HEK293 (cell line): ENCODE measurements around the gene ZNF764.

Experiments used
- SCRT2 ChIP-seq: fragments of 450-650 bp; formaldehyde crosslinking; IDR thresholded peaks from 2 replicates; pipeline ENCODE4 v1.5.1; 2016; ENCODE audit warnings: missing biosample characterization, missing genetic modification characterization
- SP2 ChIP-seq: fragments of 450-650 bp; formaldehyde crosslinking; IDR thresholded peaks from 2 replicates; pipeline ENCODE4 v1.5.1; 2016; ENCODE audit warnings: missing biosample characterization, missing genetic modification characterization
- ZBTB17 ChIP-seq: fragments of 450-650 bp; formaldehyde crosslinking; IDR thresholded peaks from 2 replicates; pipeline ENCODE4 v1.5.1; 2016; ENCODE audit warnings: missing biosample characterization, missing genetic modification characterization
- ZBTB7A ChIP-seq: fragments of 450-650 bp; formaldehyde crosslinking; IDR thresholded peaks from 2 replicates; pipeline ENCODE4 v1.5.1; 2016; ENCODE audit warnings: low read depth, missing biosample characterization, missing genetic modification characterization
- ZFHX2 ChIP-seq: fragments of 450-650 bp; formaldehyde crosslinking; conservative IDR thresholded peaks from 2 replicates; pipeline ENCODE4 v1.5.1; 2016; ENCODE audit warnings: missing biosample characterization, missing genetic modification characterization
- ZFP69B ChIP-seq: fragments of 450-650 bp; formaldehyde crosslinking; IDR thresholded peaks from 2 replicates; pipeline ENCODE4 v1.5.1; 2016; ENCODE audit warnings: missing biosample characterization, missing genetic modification characterization
- ZNF112 ChIP-seq: fragments of 450-650 bp; formaldehyde crosslinking; IDR thresholded peaks from 2 replicates; pipeline ENCODE4 v1.5.0; 2017; ENCODE audit warnings: missing biosample characterization, missing genetic modification characterization
- ZNF239 ChIP-seq: fragments of 450-650 bp; formaldehyde crosslinking; IDR thresholded peaks from 2 replicates; pipeline ENCODE4 v1.5.1; 2016; ENCODE audit warnings: missing biosample characterization, missing genetic modification characterization
- ZNF335 ChIP-seq: fragments of 450-650 bp; formaldehyde crosslinking; conservative IDR thresholded peaks from 2 replicates; pipeline ENCODE4 v1.5.1; 2016; ENCODE audit warnings: missing biosample characterization, missing genetic modification characterization
- ZNF350 ChIP-seq: fragments of 450-650 bp; formaldehyde crosslinking; IDR thresholded peaks from 2 replicates; pipeline ENCODE4 v1.5.0; 2017; ENCODE audit warnings: missing biosample characterization, mild to moderate bottlenecking, missing genetic modification characterization
- ZNF391 ChIP-seq: fragments of 450-650 bp; formaldehyde crosslinking; IDR thresholded peaks from 2 replicates; pipeline ENCODE4 v1.5.1; 2016; ENCODE audit warnings: low read depth, missing biosample characterization, missing genetic modification characterization, borderline replicate concordance
- ZNF404 ChIP-seq: fragments of 450-650 bp; formaldehyde crosslinking; IDR thresholded peaks from 2 replicates; pipeline ENCODE4 v1.5.1; 2017; ENCODE audit warnings: missing biosample characterization, missing genetic modification characterization
- ZNF558 ChIP-seq: fragments of 450-650 bp; formaldehyde crosslinking; IDR thresholded peaks from 2 replicates; pipeline ENCODE4 v1.5.1; 2016; ENCODE audit warnings: missing biosample characterization, missing genetic modification characterization
- ZNF664 ChIP-seq: fragments of 450-650 bp; formaldehyde crosslinking; IDR thresholded peaks from 2 replicates; pipeline ENCODE4 v1.5.1; 2016; ENCODE audit warnings: missing biosample characterization, missing genetic modification characterization
- ZNF701 ChIP-seq: fragments of 450-650 bp; formaldehyde crosslinking; IDR thresholded peaks from 2 replicates; pipeline ENCODE4 v1.5.1; 2016; ENCODE audit warnings: missing biosample characterization, missing genetic modification characterization
- ZNF768 ChIP-seq: fragments of 450-650 bp; formaldehyde crosslinking; IDR thresholded peaks from 2 replicates; pipeline ENCODE4 v1.5.1; 2018; ENCODE audit warnings: missing biosample characterization, mild to moderate bottlenecking, missing genetic modification characterization
- ZSCAN16 ChIP-seq: fragments of 450-650 bp; formaldehyde crosslinking; IDR thresholded peaks from 2 replicates; pipeline ENCODE4 v1.5.1; 2016; ENCODE audit warnings: missing biosample characterization, missing genetic modification characterization
- ZXDB ChIP-seq: fragments of 450-650 bp; formaldehyde crosslinking; IDR thresholded peaks from 2 replicates; pipeline ENCODE4 v1.5.1; 2016; ENCODE audit warnings: missing biosample characterization, missing genetic modification characterization
- TF ChIP-seq, protein P1 (sequence below): fragments of 450-650 bp; formaldehyde crosslinking; IDR thresholded peaks from 2 replicates; pipeline ENCODE4 v1.5.1; 2017; ENCODE audit warnings: missing biosample characterization, missing genetic modification characterization
- TF ChIP-seq, protein P2 (sequence below): fragments of 450-650 bp; IDR thresholded peaks from 2 replicates; pipeline ENCODE4 v1.5.1; 2018; ENCODE audit warnings: missing biosample characterization, mild to moderate bottlenecking, missing genetic modification characterization
- TF ChIP-seq, protein P3 (sequence below): fragments of 450-650 bp; formaldehyde crosslinking; IDR thresholded peaks from 2 replicates; pipeline ENCODE4 v1.5.1; 2016; ENCODE audit warnings: missing biosample characterization, missing genetic modification characterization
- TF ChIP-seq, protein P4 (sequence below): fragments of 450-650 bp; formaldehyde crosslinking; IDR thresholded peaks from 2 replicates; pipeline ENCODE4 v1.5.1; 2017; ENCODE audit warnings: missing biosample characterization, missing genetic modification characterization
- TF ChIP-seq, protein P5 (sequence below): fragments of 450-650 bp; formaldehyde crosslinking; IDR thresholded peaks from 2 replicates; pipeline ENCODE4 v1.5.1; 2016; ENCODE audit warnings: missing biosample characterization, missing genetic modification characterization
- TF ChIP-seq, protein P6 (sequence below): fragments of 450-650 bp; formaldehyde crosslinking; IDR thresholded peaks from 2 replicates; pipeline ENCODE4 v1.5.1; 2016; ENCODE audit warnings: missing biosample characterization, missing genetic modification characterization, borderline replicate concordance
- TF ChIP-seq, protein P7 (sequence below): fragments of 450-650 bp; formaldehyde crosslinking; IDR thresholded peaks from 2 replicates; pipeline ENCODE4 v1.5.1; 2016; ENCODE audit warnings: missing biosample characterization, missing genetic modification characterization

The ZNF764 gene

DNA sequence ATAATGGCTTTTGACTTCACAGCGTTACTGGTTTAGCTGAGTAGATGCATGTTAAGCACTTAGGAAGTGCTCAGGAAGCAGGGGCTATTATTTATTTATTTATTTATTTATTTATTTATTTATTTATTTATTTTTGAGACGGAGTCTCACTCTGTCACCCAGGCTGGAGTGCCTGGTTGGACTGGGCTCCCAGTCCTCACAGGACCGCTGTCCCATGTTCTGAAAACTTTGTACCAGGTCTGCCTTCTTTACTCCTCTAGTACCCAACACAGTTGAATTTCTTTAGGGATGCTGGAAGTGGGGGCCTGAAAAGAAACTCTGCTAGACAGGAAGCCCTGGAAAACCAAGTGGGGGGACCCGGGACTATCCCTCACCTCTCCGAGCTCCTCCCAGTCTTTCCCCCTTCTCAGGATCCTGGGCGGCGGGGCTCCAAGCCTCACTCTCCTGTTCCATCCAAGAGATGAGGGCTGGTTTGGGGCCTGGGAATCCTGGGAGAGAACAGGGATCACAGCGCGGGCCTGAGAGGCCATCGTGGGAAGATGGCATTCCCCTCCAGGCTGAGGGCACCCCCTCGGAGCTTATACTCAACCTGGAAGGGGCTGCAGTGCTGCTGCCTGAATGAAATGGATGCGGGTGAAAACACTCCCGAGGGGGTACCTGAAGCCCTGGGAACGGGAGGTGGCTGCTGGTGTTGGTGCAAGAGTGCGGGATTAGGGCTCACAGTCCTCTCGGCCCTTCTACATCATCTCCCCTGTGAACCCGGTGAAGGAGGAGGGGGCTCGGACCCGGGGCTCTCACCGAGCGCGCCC lies 12.7 kb upstream of the ZNF764 start (continued):
- TF ChIP-seq SP2 (tag by site-specific recombination): no peak
- no peak for TF ChIP-seq ZNF112 (tag by site-specific recombination)
- TF ChIP-seq, protein P1, sequence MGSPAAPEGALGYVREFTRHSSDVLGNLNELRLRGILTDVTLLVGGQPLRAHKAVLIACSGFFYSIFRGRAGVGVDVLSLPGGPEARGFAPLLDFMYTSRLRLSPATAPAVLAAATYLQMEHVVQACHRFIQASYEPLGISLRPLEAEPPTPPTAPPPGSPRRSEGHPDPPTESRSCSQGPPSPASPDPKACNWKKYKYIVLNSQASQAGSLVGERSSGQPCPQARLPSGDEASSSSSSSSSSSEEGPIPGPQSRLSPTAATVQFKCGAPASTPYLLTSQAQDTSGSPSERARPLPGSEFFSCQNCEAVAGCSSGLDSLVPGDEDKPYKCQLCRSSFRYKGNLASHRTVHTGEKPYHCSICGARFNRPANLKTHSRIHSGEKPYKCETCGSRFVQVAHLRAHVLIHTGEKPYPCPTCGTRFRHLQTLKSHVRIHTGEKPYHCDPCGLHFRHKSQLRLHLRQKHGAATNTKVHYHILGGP (tag by site-specific recombination): no peak
- no peak for TF ChIP-seq ZNF239 (tag by site-specific recombination)
- TF ChIP-seq ZFP69B (tag by site-specific recombination): no peak
- peak; percentile 93 for TF ChIP-seq ZNF335
- no peak for TF ChIP-seq ZSCAN16 (tag by site-specific recombination)
- TF ChIP-seq ZNF350 (tag by site-specific recombination): no peak
- TF ChIP-seq ZNF768 (tag by site-specific recombination): no peak
- TF ChIP-seq, protein P2, sequence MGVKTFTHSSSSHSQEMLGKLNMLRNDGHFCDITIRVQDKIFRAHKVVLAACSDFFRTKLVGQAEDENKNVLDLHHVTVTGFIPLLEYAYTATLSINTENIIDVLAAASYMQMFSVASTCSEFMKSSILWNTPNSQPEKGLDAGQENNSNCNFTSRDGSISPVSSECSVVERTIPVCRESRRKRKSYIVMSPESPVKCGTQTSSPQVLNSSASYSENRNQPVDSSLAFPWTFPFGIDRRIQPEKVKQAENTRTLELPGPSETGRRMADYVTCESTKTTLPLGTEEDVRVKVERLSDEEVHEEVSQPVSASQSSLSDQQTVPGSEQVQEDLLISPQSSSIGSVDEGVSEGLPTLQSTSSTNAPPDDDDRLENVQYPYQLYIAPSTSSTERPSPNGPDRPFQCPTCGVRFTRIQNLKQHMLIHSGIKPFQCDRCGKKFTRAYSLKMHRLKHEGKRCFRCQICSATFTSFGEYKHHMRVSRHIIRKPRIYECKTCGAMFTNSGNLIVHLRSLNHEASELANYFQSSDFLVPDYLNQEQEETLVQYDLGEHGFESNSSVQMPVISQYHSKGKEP (tag by site-specific recombination): no peak
- peak; percentile 99 for TF ChIP-seq ZNF404 (tag by site-specific recombination)
- no peak; the same call in 1 of the 2 replicates for TF ChIP-seq SCRT2 (tag by site-specific recombination)
- no peak for TF ChIP-seq ZNF701
- TF ChIP-seq, protein P3, sequence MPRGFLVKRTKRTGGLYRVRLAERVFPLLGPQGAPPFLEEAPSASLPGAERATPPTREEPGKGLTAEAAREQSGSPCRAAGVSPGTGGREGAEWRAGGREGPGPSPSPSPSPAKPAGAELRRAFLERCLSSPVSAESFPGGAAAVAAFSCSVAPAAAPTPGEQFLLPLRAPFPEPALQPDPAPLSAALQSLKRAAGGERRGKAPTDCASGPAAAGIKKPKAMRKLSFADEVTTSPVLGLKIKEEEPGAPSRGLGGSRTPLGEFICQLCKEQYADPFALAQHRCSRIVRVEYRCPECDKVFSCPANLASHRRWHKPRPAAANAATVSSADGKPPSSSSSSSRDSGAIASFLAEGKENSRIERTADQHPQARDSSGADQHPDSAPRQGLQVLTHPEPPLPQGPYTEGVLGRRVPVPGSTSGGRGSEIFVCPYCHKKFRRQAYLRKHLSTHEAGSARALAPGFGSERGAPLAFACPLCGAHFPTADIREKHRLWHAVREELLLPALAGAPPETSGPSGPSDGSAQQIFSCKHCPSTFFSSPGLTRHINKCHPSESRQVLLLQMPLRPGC: no peak
- TF ChIP-seq ZNF558 (tag by site-specific recombination): peak; percentile 96
- TF ChIP-seq, protein P4, sequence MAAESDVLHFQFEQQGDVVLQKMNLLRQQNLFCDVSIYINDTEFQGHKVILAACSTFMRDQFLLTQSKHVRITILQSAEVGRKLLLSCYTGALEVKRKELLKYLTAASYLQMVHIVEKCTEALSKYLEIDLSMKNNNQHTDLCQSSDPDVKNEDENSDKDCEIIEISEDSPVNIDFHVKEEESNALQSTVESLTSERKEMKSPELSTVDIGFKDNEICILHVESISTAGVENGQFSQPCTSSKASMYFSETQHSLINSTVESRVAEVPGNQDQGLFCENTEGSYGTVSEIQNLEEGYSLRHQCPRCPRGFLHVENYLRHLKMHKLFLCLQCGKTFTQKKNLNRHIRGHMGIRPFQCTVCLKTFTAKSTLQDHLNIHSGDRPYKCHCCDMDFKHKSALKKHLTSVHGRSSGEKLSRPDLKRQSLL (tag by site-specific recombination): no peak
- TF ChIP-seq, protein P5, sequence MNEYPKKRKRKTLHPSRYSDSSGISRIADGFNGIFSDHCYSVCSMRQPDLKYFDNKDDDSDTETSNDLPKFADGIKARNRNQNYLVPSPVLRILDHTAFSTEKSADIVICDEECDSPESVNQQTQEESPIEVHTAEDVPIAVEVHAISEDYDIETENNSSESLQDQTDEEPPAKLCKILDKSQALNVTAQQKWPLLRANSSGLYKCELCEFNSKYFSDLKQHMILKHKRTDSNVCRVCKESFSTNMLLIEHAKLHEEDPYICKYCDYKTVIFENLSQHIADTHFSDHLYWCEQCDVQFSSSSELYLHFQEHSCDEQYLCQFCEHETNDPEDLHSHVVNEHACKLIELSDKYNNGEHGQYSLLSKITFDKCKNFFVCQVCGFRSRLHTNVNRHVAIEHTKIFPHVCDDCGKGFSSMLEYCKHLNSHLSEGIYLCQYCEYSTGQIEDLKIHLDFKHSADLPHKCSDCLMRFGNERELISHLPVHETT (tag by site-specific recombination): peak; percentile 93
- TF ChIP-seq ZBTB7A (tag by site-specific recombination): no peak
- TF ChIP-seq ZBTB17: peak; percentile 75
- TF ChIP-seq, protein P6, sequence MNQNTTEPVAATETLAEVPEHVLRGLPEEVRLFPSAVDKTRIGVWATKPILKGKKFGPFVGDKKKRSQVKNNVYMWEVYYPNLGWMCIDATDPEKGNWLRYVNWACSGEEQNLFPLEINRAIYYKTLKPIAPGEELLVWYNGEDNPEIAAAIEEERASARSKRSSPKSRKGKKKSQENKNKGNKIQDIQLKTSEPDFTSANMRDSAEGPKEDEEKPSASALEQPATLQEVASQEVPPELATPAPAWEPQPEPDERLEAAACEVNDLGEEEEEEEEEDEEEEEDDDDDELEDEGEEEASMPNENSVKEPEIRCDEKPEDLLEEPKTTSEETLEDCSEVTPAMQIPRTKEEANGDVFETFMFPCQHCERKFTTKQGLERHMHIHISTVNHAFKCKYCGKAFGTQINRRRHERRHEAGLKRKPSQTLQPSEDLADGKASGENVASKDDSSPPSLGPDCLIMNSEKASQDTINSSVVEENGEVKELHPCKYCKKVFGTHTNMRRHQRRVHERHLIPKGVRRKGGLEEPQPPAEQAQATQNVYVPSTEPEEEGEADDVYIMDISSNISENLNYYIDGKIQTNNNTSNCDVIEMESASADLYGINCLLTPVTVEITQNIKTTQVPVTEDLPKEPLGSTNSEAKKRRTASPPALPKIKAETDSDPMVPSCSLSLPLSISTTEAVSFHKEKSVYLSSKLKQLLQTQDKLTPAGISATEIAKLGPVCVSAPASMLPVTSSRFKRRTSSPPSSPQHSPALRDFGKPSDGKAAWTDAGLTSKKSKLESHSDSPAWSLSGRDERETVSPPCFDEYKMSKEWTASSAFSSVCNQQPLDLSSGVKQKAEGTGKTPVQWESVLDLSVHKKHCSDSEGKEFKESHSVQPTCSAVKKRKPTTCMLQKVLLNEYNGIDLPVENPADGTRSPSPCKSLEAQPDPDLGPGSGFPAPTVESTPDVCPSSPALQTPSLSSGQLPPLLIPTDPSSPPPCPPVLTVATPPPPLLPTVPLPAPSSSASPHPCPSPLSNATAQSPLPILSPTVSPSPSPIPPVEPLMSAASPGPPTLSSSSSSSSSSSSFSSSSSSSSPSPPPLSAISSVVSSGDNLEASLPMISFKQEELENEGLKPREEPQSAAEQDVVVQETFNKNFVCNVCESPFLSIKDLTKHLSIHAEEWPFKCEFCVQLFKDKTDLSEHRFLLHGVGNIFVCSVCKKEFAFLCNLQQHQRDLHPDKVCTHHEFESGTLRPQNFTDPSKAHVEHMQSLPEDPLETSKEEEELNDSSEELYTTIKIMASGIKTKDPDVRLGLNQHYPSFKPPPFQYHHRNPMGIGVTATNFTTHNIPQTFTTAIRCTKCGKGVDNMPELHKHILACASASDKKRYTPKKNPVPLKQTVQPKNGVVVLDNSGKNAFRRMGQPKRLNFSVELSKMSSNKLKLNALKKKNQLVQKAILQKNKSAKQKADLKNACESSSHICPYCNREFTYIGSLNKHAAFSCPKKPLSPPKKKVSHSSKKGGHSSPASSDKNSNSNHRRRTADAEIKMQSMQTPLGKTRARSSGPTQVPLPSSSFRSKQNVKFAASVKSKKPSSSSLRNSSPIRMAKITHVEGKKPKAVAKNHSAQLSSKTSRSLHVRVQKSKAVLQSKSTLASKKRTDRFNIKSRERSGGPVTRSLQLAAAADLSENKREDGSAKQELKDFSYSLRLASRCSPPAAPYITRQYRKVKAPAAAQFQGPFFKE: no peak
- TF ChIP-seq, protein P7, sequence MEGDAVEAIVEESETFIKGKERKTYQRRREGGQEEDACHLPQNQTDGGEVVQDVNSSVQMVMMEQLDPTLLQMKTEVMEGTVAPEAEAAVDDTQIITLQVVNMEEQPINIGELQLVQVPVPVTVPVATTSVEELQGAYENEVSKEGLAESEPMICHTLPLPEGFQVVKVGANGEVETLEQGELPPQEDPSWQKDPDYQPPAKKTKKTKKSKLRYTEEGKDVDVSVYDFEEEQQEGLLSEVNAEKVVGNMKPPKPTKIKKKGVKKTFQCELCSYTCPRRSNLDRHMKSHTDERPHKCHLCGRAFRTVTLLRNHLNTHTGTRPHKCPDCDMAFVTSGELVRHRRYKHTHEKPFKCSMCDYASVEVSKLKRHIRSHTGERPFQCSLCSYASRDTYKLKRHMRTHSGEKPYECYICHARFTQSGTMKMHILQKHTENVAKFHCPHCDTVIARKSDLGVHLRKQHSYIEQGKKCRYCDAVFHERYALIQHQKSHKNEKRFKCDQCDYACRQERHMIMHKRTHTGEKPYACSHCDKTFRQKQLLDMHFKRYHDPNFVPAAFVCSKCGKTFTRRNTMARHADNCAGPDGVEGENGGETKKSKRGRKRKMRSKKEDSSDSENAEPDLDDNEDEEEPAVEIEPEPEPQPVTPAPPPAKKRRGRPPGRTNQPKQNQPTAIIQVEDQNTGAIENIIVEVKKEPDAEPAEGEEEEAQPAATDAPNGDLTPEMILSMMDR (tag by site-specific recombination): no peak
- peak; percentile 96 for TF ChIP-seq ZXDB (tag by site-specific recombination)
- peak; percentile 98 for TF ChIP-seq ZNF664 (tag by site-specific recombination)
- TF ChIP-seq ZFHX2 (tag by site-specific recombination): no peak
- TF ChIP-seq ZNF391 (tag by site-specific recombination): no peak
